GM12891 (cell line): Measurements from ENCODE around the gene MT3.

ENCODE experiments used
- PAX5 ChIP-seq: IDR thresholded peaks from 2 replicates; pipeline ENCODE4 v1.6.1; 2011; ENCODE audit warnings: low read length, moderate library complexity, mild to moderate bottlenecking; ENCODE audit not compliant: insufficient read depth, severe bottlenecking
- POLR2A ChIP-seq: IDR thresholded peaks from 2 replicates; pipeline ENCODE4 v1.6.1; 2011; ENCODE audit warnings: low read depth, low read length, control low read depth
- POLR2AphosphoS5 ChIP-seq: IDR thresholded peaks from 2 replicates; pipeline ENCODE4 v1.6.1; 2011; ENCODE audit warnings: low read depth, low read length, control low read depth
- POU2F2 ChIP-seq: IDR thresholded peaks from 2 replicates; pipeline ENCODE4 v1.6.1; 2011; ENCODE audit warnings: low read depth, mild to moderate bottlenecking, control low read depth, low read length, moderate library complexity
- SPI1 ChIP-seq: IDR thresholded peaks from 2 replicates; pipeline ENCODE4 v1.6.1; 2011; ENCODE audit warnings: low read depth, low read length, control low read depth
- TAF1 ChIP-seq: IDR thresholded peaks from 2 replicates; pipeline ENCODE4 v1.6.1; 2011; ENCODE audit warnings: low read depth, low read length, control low read depth

DNA sequence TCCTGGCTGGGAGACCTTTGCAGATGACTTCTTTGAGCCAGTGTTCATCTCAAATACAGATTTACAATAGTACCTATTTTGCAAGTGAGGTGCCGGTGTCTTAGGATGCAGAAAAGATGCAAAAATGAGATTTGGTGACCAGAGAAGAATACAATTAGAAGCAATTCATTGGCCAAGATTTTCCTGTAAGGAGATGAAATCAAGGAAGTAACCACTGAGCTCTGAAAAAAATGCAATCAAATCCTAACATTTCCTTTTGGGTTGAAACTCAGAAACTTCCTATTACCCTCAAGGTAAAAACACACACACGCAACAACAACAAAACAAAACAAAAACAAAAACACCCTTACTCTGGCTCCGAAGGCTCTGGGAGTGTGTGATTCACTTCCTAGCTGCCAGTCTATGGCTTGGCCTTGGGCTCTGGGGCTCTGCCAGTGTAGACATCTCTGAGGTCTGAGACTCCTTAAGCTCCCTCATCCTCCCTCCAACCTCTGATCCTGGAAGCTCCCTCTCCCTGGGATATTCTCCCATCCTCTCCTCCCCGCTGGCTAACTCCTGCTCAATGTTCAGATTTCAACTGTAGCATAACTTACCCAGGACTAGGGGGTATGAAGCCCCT lies 41.3 kb upstream of the MT3 start:
- no peak for TF ChIP-seq POLR2AphosphoS5
- TF ChIP-seq POLR2A, result no peak
- no peak for TF ChIP-seq SPI1
- TF ChIP-seq TAF1, result no peak
- TF ChIP-seq PAX5, result no peak
- no peak for TF ChIP-seq POU2F2
